Adrenal gland (tissue), 12 donors: ENCODE data around the gene CACNA1H. TPM values are rescaled to one million over a fixed set of nuclear protein-coding genes. Genes with fewer than 3 reads are reported as not detected.

Experiments
- DNase-seq, 7 donors: peaks; one replicate each; pipeline ENCODE4 v3.0.0-alpha.2; 2019 to 2020
- H3K27ac ChIP-seq, 5 donors: fragments of 200-600 bp; sonication (generic) in 4 of 5; 1 replicate in 3 of 5; 2 replicates in 2 of 5; pipeline versions ENCODE4 v1.5.1 to v1.8.0; 2016 to 2020; ENCODE audit warnings: mild to moderate bottlenecking in 1 of 5
- H3K27me3 ChIP-seq: fragments of 200-600 bp; 2 replicates; pipeline ENCODE4 v1.8.0; 2021
- H3K36me3 ChIP-seq, 2 donors: fragments of 200-600 bp; replicated peaks in 1 of 2; 1 replicate in 1 of 2; 2 replicates in 1 of 2; pipeline versions ENCODE4 v1.5.1 to v1.8.0; 2018 to 2022
- H3K4me1 ChIP-seq, 2 donors: fragments of 200-600 bp; replicated peaks in 1 of 2; 1 replicate in 1 of 2; 2 replicates in 1 of 2; pipeline versions ENCODE4 v1.5.1 to v1.8.0; 2018 to 2021
- H3K4me3 ChIP-seq, 4 donors: fragments of 200-600 bp; sonication (generic) in 3 of 4; one replicate each; pipeline ENCODE4 v1.5.1; 2016 to 2018
- H3K9me3 ChIP-seq, 3 donors: fragments of 200-600 bp; sonication (generic) in 1 of 3; replicated peaks in 1 of 3; 1 replicate in 2 of 3; 2 replicates in 1 of 3; pipeline versions ENCODE4 v1.5.1 to v1.8.0; 2016 to 2021
- POLR2A ChIP-seq, 2 donors: fragments of 450-650 bp; IDR thresholded peaks; one replicate each; pipeline ENCODE4 v1.6.1; 2017; ENCODE audit warnings: antibody characterized with exemption in 2 of 2, mild to moderate bottlenecking in 2 of 2, moderate library complexity in 1 of 2
- WGBS, 4 donors: extraction: QIAGEN DNeasy Blood & Tissue Kit in 2 of 4; methylation state at CpG; one replicate each; pipeline versions ENCODE4 v1.1.5 to v1.1.7; 2013 to 2017; 5-methylcytosine and 5-hydroxymethylcytosine counted together
- intact Hi-C, 2 donors: fragments of 100-400 bp; cut with DNase I; formaldehyde crosslinking; loops; one replicate each; pipeline versions ENCODE4 v1.14.1 to v1.15.0; 2022 to 2023
- polyA plus RNA-seq, 3 donors: library from polyadenylated mRNA; stranded (reverse); fragments of 200-250 nt in 2 of 3; fragments of 350-450 nt in 1 of 3; fragmentation: Illumina TruSeq in 1 of 3; extraction: RNeasy Lipid Tissue Mini Kit (QIAGEN cat#74804) in 1 of 3; gene quantifications; one replicate each; pipeline ENCODE4 v1.2.3, GENCODE V29; 2013 to 2014
- total RNA-seq, 9 donors: library from RNA; depleted of rRNA in 4 of 9; stranded (reverse); fragments of >200 nt in 4 of 9; fragments of 120-200 nt in 1 of 9; fragmentation: NEBNext Ultra II Directional in 1 of 9; extraction: Animal tissue kit (Norgen Biotek cat#: 25700) in 1 of 9; gene quantifications; one replicate each; pipeline versions ENCODE4 v1.1.0 to v1.2.4, GENCODE V29; 2013 to 2023
- TF ChIP-seq, protein P1 (sequence below), 6 experiments: fragments of 450-650 bp in 4 of 6; fragments of 200-600 bp in 2 of 6; sonication (generic) in 1 of 6; IDR thresholded peaks; 1 replicate in 5 of 6; 2 replicates in 1 of 6; pipeline versions ENCODE4 v1.5.1 to v1.8.0; 2016 to 2021; ENCODE audit warnings: antibody characterized with exemption in 6 of 6, mild to moderate bottlenecking in 2 of 6, moderate library complexity in 1 of 6
- donor health status: healthy with polysubstance abuse.
- donor health status: Bipolar disorder and iron deficiency.
- donor health status: DM: yes; HTN: yes; CAD: no.
- donor health status: DM: no; HTN: no; CAD: no.
- donor health status: DM: no; HTN: no; CAD: no.
- donor health status: DM: yes; HTN: yes; CAD: no.

CACNA1H gene
- total and polyA plus RNA-seq, 12 donors: 14.0 to 121 (median 34.9) TPM

DNA sequence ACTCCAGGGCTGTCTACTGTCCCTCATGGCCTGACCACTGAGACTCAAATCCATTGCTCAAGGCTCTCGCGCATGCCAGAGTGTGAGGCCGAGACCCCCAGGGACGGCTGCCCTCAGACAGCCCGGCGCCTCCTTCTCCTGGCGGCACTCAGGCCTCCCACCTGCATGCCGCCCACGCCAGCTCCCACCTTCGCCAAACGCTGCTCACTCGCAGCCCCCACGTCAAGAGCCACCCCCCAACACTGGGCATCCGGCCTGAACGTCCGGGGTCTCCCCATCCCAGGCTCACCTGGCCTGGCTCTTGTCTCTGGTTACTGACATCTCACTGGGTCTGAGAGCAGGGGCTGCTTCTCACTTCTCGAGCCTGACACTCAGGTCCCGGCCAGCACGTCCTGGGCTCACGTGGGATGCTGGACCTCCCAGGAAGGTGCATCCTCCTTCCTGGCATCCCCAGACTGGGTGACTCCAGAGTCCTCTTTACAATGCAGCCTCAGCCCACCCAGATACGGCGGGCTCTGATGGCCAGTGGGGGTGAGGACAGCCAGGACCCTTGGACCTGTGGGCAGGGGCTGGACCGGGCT lies 12.2 kb upstream of the CACNA1H start:
- DNase-seq: no peak
- Histone ChIP-seq H3K4me3 (no peak overlapping the region), H3K27me3 (no peaks in the 10 kb centered on the region), H3K4me1 (peaks cover 1 to 12% of the 10 kb centered on the region in 2 donors), H3K27ac (no peak overlapping the region), H3K36me3 (no peaks in the 10 kb centered on the region), H3K9me3 (no peaks in the 10 kb centered on the region)
- intact Hi-C loops: no loop called here
- WGBS, 4 donors: 88 to 94% (median 89%) methylated on average over 12 to 23 of the region's 23 CpGs
- TF ChIP-seq POLR2A (IDR thresholded peaks at IDR 0.05): no peak
- TF ChIP-seq, protein P1, sequence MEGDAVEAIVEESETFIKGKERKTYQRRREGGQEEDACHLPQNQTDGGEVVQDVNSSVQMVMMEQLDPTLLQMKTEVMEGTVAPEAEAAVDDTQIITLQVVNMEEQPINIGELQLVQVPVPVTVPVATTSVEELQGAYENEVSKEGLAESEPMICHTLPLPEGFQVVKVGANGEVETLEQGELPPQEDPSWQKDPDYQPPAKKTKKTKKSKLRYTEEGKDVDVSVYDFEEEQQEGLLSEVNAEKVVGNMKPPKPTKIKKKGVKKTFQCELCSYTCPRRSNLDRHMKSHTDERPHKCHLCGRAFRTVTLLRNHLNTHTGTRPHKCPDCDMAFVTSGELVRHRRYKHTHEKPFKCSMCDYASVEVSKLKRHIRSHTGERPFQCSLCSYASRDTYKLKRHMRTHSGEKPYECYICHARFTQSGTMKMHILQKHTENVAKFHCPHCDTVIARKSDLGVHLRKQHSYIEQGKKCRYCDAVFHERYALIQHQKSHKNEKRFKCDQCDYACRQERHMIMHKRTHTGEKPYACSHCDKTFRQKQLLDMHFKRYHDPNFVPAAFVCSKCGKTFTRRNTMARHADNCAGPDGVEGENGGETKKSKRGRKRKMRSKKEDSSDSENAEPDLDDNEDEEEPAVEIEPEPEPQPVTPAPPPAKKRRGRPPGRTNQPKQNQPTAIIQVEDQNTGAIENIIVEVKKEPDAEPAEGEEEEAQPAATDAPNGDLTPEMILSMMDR (IDR thresholded peaks at IDR 0.05): no peak

DNA sequence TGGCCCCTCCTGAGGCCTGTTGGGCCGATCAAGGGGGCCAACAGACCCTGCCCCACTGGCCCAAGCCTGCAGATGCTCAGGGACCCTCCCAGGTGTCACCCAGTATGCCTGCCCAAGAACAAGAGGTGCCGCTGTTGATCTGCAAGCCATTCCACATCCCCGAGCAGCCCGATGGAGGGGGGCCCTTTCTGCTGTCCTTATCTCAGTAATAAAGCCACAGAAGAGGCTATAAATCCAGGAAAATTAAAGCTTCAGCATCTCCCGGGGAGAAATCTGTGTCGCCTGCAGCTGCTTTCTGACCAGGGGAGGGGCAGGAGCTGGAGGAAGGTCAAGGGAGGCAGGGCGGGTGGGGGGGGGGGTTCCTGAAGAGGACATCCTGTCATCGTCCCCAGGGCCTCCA lies 11.7 kb upstream of the CACNA1H start:
- Histone ChIP-seq H3K27ac (no peak overlapping the region), H3K36me3 (no peaks in the 10 kb centered on the region), H3K9me3 (no peaks in the 10 kb centered on the region), H3K27me3 (no peaks in the 10 kb centered on the region), H3K4me3 (no peak overlapping the region), H3K4me1 (peaks cover 0 to 8% of the 10 kb centered on the region in 2 donors)
- intact Hi-C loops: no loop called here
- 33 to 52% (median 48%) methylated on average over 4 to 8 of the region's 8 CpGs for WGBS, 4 donors
- TF ChIP-seq, protein P1 (IDR thresholded peaks at IDR 0.05): no peak
- TF ChIP-seq POLR2A (IDR thresholded peaks at IDR 0.05): no peak
- DNase-seq: no peak

DNA sequence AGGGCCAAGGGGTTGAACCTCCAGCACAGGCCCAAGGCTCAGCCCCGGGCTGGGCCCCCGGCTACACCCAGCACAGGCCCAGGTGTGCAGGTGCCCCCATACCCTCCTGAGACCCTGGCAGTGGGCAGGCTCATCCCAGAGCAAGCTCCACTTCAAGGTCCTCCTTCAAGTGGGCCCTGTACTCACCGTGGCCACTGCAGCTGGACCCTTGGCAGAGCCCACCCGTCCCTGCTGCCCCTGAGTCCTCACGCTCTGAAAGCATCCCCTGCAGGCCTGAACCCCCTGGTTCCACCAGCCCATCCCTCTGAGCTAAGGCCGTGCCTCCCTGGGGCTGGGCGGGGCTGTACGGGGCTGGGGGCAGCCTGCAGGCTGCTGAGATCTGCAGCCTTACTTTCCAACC lies 11.2 kb upstream of the CACNA1H start:
- H3K4me1 ChIP-seq: peaks cover 0 to 4% of the 10 kb centered on the region in 2 donors
- DNase-seq: no peak
- H3K27me3 ChIP-seq: no peaks in the 10 kb centered on the region
- intact Hi-C loops: no loop called here
- WGBS, 4 donors: 79 to 93% (median 88%) methylated on average over 7 to 8 of the region's 8 CpGs; no CpG with 5 or more reads in 1 of the 4 donors
- no peaks in the 10 kb centered on the region for H3K36me3 ChIP-seq
- no peak overlapping the region for H3K4me3 ChIP-seq
- TF ChIP-seq, protein P1 (IDR thresholded peaks at IDR 0.05): no peak
- no peak for TF ChIP-seq POLR2A (IDR thresholded peaks at IDR 0.05)
- H3K9me3 ChIP-seq: no peaks in the 10 kb centered on the region
- H3K27ac ChIP-seq: no peak overlapping the region

DNA sequence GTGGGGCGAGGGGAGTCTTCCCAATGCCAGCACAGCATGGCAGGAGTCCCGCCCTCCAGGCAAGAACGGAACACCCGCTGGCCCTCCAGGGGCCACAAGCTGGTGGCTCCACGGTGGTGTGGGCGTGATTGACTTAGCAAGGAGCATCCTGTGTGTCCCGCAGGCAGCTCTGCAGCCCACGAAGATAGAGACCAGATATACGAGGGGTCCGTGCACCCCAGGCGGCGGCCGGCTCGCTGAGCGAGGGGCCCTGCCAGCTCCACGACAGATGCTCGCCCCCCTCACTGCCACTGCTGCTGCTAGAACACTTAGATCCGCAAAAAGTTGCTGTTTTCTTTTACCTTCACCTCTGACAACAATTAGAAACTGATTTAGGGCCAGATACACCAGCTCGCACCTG lies 10.0 kb upstream of the CACNA1H start:
- WGBS, 4 donors: 76 to 89% (median 82%) methylated on average over 4 to 19 of the region's 19 CpGs
- Histone ChIP-seq H3K9me3 (no peaks in the 10 kb centered on the region), H3K4me3 (no peak overlapping the region), H3K27ac (no peak overlapping the region), H3K4me1 (no peaks in the 10 kb centered on the region), H3K36me3 (no peaks in the 10 kb centered on the region), H3K27me3 (no peaks in the 10 kb centered on the region)
- DNase-seq: no peak
- intact Hi-C loops: no loop called here
- no peak for TF ChIP-seq POLR2A (IDR thresholded peaks at IDR 0.05)
- TF ChIP-seq, protein P1 (IDR thresholded peaks at IDR 0.05): no peak
